Testis (tissue), 3 donors: ENCODE measurements around the gene SARDH. TPM values are rescaled to one million over a fixed set of nuclear protein-coding genes. Genes with fewer than 3 reads are reported as not detected.

ENCODE experiments used
- DNase-seq: peaks from one replicate; pipeline ENCODE4 v3.0.0-alpha.2; 2019
- H3K27ac ChIP-seq, 2 donors: fragments of 200-600 bp; sonication (generic); one replicate each; pipeline ENCODE4 v1.5.1; 2019
- H3K27me3 ChIP-seq: fragments of 200-600 bp; sonication (generic); one replicate; pipeline ENCODE4 v1.5.1; 2019
- H3K36me3 ChIP-seq: fragments of 200-600 bp; sonication (generic); one replicate; pipeline ENCODE4 v1.5.1; 2017; ENCODE audit warnings: low read depth; ENCODE audit errors: missing control alignments
- H3K4me1 ChIP-seq: fragments of 200-600 bp; sonication (generic); one replicate; pipeline ENCODE4 v1.5.1; 2019
- H3K4me3 ChIP-seq, 2 donors: fragments of 200-600 bp; sonication (generic); one replicate each; pipeline ENCODE4 v1.5.1; 2017 to 2019
- H3K9me3 ChIP-seq: fragments of 200-600 bp; sonication (generic); one replicate; pipeline ENCODE4 v1.5.1; 2017
- POLR2A ChIP-seq: fragments of 450-650 bp; IDR thresholded peaks from one replicate; pipeline ENCODE4 v1.6.1; 2017; ENCODE audit warnings: antibody characterized with exemption, mild to moderate bottlenecking, moderate library complexity
- WGBS, 2 donors: methylation state at CpG; one replicate each; pipeline ENCODE4 v1.1.5; 2018; 5-methylcytosine and 5-hydroxymethylcytosine counted together
- intact Hi-C: fragments of 100-400 bp; cut with DNase I; formaldehyde crosslinking; loops from one replicate; pipeline ENCODE4 v1.15.1; 2023; ENCODE audit warnings: low total_unique reads
- polyA plus RNA-seq: library from polyadenylated mRNA; stranded (reverse); fragments of 350-450 nt; fragmentation: Illumina TruSeq; extraction: RNeasy Lipid Tissue Mini Kit (QIAGEN cat#74804); gene quantifications from one replicate; pipeline ENCODE4 v1.2.3, GENCODE V29; 2014; ENCODE audit warnings: low read depth, low replicate concordance; ENCODE audit not compliant: insufficient read depth
- total RNA-seq, 2 donors: library from RNA; depleted of rRNA; stranded (reverse); fragments of >200 nt; gene quantifications; one replicate each; pipeline ENCODE4 v1.2.3, GENCODE V29; 2016
- TF ChIP-seq, protein P1 (sequence below), 3 experiments: fragments of 450-650 bp in 2 of 3; fragments of 200-600 bp in 1 of 3; sonication (generic) in 1 of 3; IDR thresholded peaks; one replicate each; pipeline ENCODE4 v1.5.1; 2016 to 2019; ENCODE audit warnings: antibody characterized with exemption in 3 of 3, mild to moderate bottlenecking in 2 of 3, moderate library complexity in 1 of 3

The SARDH gene
- total and polyA plus RNA-seq, 3 donors from 2014 or later: 2.6 to 7.2 (median 5.1) TPM

DNA sequence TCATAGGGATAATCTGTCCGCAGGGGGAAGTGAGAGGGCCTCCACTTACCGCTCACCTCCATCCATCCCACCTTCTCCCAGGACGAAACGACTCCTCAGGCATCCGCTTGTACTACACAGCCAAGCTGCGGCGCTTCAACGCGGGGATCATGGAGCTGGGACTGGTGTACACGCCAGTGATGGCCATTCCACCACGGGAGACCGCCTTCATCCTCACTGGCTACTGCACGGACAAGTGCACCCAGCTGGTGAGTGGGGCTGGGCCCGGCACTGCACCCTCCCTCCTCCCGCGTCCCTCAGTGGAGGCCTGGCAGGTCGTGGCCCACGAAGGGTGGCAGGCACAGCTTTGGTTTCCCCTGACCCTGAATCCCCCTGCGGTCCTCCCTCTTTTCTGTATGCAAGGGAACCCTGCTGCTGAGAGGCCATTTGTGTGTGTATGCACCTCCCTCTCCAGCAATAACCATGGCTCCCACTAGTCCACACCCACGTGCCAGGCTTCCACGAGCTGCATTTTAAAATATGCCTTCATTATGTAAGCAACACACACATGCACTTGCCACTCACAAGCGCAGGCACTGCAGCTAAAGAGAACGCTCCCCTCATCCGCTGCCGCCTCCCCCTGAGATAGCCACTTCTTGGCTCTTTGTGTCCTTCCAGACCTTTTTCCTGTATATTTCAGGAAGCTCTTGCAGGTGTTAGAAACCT lies 90.2 kb downstream of the SARDH start:
- WGBS, 2 donors: 89 to 91% methylated on average over 14 to 24 of the region's 25 CpGs
- no peaks in the 10 kb centered on the region for H3K9me3 ChIP-seq
- intact Hi-C loops: no loop called here
- H3K27ac ChIP-seq: no peak overlapping the region
- no peaks in the 10 kb centered on the region for H3K27me3 ChIP-seq
- no peaks in the 10 kb centered on the region for H3K4me1 ChIP-seq
- H3K4me3 ChIP-seq: no peak overlapping the region
- no peaks in the 10 kb centered on the region for H3K36me3 ChIP-seq
- TF ChIP-seq POLR2A: no peak
- TF ChIP-seq, protein P1, sequence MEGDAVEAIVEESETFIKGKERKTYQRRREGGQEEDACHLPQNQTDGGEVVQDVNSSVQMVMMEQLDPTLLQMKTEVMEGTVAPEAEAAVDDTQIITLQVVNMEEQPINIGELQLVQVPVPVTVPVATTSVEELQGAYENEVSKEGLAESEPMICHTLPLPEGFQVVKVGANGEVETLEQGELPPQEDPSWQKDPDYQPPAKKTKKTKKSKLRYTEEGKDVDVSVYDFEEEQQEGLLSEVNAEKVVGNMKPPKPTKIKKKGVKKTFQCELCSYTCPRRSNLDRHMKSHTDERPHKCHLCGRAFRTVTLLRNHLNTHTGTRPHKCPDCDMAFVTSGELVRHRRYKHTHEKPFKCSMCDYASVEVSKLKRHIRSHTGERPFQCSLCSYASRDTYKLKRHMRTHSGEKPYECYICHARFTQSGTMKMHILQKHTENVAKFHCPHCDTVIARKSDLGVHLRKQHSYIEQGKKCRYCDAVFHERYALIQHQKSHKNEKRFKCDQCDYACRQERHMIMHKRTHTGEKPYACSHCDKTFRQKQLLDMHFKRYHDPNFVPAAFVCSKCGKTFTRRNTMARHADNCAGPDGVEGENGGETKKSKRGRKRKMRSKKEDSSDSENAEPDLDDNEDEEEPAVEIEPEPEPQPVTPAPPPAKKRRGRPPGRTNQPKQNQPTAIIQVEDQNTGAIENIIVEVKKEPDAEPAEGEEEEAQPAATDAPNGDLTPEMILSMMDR (IDR thresholded peaks at IDR 0.05): no peak
- DNase-seq: no peak

DNA sequence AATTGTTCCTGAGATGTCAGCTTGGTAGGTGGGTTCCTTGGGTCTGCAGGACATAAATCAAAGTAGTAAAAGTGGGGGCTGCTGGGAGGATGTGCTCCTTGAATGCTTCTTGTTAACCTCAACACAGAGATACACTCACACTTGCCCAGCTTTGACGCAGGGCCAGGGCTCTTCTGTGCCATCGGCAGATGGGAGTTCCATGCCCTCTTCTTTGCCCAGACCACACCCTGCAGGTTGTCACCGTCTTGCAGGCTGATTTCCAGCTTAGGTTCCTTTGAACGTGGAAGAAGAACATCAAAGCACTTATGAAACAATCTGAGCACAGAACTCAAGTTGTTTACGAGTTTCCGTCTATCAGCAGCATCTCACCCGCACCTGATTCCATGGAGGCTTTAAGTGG lies 91.0 kb downstream of the SARDH start:
- Histone ChIP-seq H3K36me3 (no peaks in the 10 kb centered on the region), H3K9me3 (no peaks in the 10 kb centered on the region), H3K4me3 (no peak overlapping the region), H3K27me3 (no peaks in the 10 kb centered on the region), H3K27ac (no peak overlapping the region), H3K4me1 (no peaks in the 10 kb centered on the region)
- intact Hi-C loops: no loop called here
- no peak for TF ChIP-seq POLR2A
- TF ChIP-seq, protein P1 (IDR thresholded peaks at IDR 0.05): no peak
- WGBS, 2 donors: 85 to 91% methylated on average over 7 of the region's 7 CpGs
- DNase-seq: no peak

DNA sequence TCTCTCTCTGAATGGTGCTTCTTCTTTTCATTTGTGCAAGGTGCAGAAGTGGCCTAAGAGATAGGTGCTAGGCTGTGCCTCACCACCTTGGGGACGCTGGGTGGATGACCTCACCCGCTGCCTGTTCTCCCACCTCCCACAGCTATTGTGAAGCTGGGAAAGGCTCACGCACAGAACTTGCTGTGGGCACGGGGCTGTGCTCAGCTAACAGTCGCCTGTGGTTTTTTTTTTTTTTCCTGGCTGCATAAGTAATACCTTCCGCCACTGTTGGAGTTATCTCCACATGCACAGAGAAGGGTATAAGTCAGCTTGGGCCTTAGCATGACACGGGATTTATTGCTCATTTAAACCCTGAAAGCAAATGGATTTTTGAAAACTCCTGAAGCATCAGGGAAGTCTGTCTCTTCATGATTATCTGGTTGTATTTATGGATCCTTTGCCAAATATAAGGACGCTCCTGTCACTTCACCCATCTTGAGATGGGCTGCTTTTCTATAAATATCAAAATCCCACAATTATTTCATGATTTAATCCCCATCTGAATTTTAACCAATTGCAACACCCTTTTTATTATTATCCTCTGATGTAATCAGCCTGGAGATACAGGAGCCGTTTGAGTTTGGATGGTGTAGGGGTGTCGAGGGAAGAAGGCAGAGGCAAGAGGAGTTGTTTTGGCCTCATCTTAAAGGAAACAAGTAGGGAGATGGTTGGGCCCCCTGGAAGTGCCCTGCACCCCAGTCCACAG lies 93.0 kb downstream of the SARDH start:
- Histone ChIP-seq H3K4me1 (no peaks in the 10 kb centered on the region), H3K4me3 (no peak overlapping the region), H3K36me3 (no peaks in the 10 kb centered on the region), H3K27me3 (no peaks in the 10 kb centered on the region), H3K27ac (no peak overlapping the region), H3K9me3 (no peaks in the 10 kb centered on the region)
- WGBS, 2 donors: 74 to 77% methylated on average over 10 of the region's 10 CpGs
- intact Hi-C loops: no loop called here
- no peak for TF ChIP-seq POLR2A
- TF ChIP-seq, protein P1 (IDR thresholded peaks at IDR 0.05): no peak
- DNase-seq: no peak

DNA sequence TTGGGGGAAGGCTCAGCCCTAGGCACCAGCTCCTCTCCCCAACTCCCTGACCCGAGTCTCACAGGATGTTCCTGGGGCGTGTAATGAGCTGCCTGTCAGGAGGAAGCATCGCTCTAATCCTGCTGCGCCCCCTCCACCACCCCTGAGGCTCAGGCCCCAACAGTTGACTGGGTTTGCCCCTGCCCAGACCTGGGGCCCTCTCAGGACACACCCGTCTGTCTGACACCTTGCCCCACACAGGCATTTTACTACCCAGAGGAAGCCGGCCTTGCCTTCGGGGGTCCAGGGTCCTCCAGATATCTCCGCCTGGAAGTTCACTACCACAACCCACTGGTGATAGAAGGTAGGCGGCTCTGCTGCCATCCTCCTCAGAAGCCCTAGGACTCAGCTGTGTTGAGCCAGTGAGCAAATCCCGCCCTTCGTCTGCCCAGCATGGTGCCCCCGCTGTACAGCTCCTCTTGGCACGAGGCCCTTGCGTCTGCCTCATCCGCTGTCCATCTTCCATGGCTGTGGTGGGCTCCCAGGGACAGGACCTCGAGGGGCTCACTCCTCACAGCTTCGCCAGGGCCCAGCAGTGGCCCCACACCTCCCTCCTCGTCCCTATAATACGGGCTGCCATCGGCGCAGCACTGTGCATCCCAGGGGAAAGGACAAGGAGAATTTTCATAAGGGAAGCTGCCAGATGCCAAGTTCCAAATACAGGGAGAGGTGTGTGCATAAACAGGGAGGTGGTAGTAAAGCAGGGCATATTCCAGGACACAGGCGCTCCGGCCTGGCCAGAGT lies 94.0 kb downstream of the SARDH start:
- intact Hi-C loops: no loop called here
- Histone ChIP-seq H3K4me3 (no peak overlapping the region), H3K27me3 (no peaks in the 10 kb centered on the region), H3K27ac (no peak overlapping the region), H3K4me1 (no peaks in the 10 kb centered on the region), H3K9me3 (no peaks in the 10 kb centered on the region), H3K36me3 (no peaks in the 10 kb centered on the region)
- TF ChIP-seq POLR2A: no peak
- TF ChIP-seq, protein P1 (IDR thresholded peaks at IDR 0.05): no peak
- WGBS, 2 donors: 86 to 92% methylated on average over 17 to 23 of the region's 23 CpGs
- DNase-seq: no peak
